Stimulated activated CD4-positive, alpha-beta T cell treated with anti-CD3 and anti-CD28 coated beads, TNF-alpha, amount 100 ng/mL, for 24 hours (primary cell): Measurements from ENCODE around the gene SMAD4.
"Not testable (repeated sequence)": the region's sequence is repeated elsewhere in the genome, so short reads cannot be mapped to it uniquely, and the experiment has no call there.

Experiments
- DNase-seq, 3 experiments: peaks; one replicate each; pipeline ENCODE4 v3.0.0-alpha.2; 2020; ENCODE audit warnings: low read depth in 3 of 3

SMAD4 gene

GRCh38 chr18:51070545-51070944 lies 40.5 kb downstream of the SMAD4 start:
- DNase-seq: no peak

GRCh38 chr18:51072586-51073313 lies 42.7 kb downstream of the SMAD4 start:
- DNase-seq: no peak

GRCh38 chr18:51074605-51075004 lies 44.6 kb downstream of the SMAD4 start:
- no peak for DNase-seq

GRCh38 chr18:51076503-51076902 lies 46.5 kb downstream of the SMAD4 start:
- DNase-seq: no peak

- DNase-seq: no peak
These were observed 47.2 kb downstream of the SMAD4 start for GRCh38 chr18:51077217-51077616.

GRCh38 chr18:51078026-51078425 lies 48.0 kb downstream of the SMAD4 start:
- no peak for DNase-seq

- no peak for DNase-seq
These were observed 52.7 kb downstream of the SMAD4 start for GRCh38 chr18:51082571-51083267.

- no peak for DNase-seq
These were observed 53.4 kb downstream of the SMAD4 start for GRCh38 chr18:51083398-51083797.

GRCh38 chr18:51088410-51088809 lies 58.4 kb downstream of the SMAD4 start:
- DNase-seq: no peak

GRCh38 chr18:51089691-51090090 lies 59.7 kb downstream of the SMAD4 start:
- no peak for DNase-seq

GRCh38 chr18:51091270-51091669 lies 61.3 kb downstream of the SMAD4 start:
- no peak for DNase-seq

GRCh38 chr18:51092117-51092516 lies 62.1 kb downstream of the SMAD4 start:
- no peak for DNase-seq

GRCh38 chr18:51092967-51093366 lies 63.0 kb downstream of the SMAD4 start:
- DNase-seq: not testable (repeated sequence)

GRCh38 chr18:51097021-51097822 lies 67.2 kb downstream of the SMAD4 start:
- DNase-seq: no peak

- DNase-seq: no peak
These were observed 68.1 kb downstream of the SMAD4 start for GRCh38 chr18:51098082-51098481.

GRCh38 chr18:51098513-51098912 lies 68.5 kb downstream of the SMAD4 start:
- DNase-seq: no peak

GRCh38 chr18:51100385-51101120 lies 70.5 kb downstream of the SMAD4 start:
- DNase-seq: no peak

GRCh38 chr18:51107082-51107481 lies 77.1 kb downstream of the SMAD4 start:
- DNase-seq: no peak

GRCh38 chr18:51107598-51108305 lies 77.7 kb downstream of the SMAD4 start:
- no peak for DNase-seq

- no peak for DNase-seq
These were observed 78.3 kb downstream of the SMAD4 start for GRCh38 chr18:51108330-51108729.
